ENCODE data around the gene MEAF6. TPM values are rescaled to one million over a fixed set of nuclear protein-coding genes. Genes with fewer than 3 reads are reported as not detected.
A peak's percentile ranks its signal among the peaks of the same experiment; 100 is the strongest.
"Not testable (repeated sequence)": the region's sequence is repeated elsewhere in the genome, so short reads cannot be mapped to it uniquely, and the experiment has no call there.

The MEAF6 gene
- total and polyA plus RNA-seq, 10 donors = 39.5 to 69.0 (median 56.2) TPM

DNA sequence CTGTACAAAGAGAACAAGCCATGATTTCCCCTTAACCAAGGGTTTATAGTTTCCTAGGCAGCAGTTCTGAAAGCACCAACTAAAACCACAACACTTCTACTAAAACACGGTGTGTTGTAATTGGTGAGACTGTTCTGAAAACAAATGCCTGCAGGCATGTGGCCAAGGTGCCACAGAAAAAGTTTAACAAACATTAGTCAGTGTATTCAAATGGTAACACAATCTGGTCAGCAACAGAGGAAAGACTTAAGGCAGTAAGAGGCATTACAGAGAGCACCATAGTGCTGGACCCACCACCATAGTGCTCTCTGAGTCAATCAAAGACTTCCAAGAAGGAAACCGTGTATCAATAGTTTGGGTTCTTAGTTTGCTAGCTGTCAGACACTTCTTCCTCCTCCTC lies 22.8 kb upstream of the MEAF6 start:
- no peak overlapping the region for H3K27ac ChIP-seq
- TF ChIP-seq, protein P1, sequence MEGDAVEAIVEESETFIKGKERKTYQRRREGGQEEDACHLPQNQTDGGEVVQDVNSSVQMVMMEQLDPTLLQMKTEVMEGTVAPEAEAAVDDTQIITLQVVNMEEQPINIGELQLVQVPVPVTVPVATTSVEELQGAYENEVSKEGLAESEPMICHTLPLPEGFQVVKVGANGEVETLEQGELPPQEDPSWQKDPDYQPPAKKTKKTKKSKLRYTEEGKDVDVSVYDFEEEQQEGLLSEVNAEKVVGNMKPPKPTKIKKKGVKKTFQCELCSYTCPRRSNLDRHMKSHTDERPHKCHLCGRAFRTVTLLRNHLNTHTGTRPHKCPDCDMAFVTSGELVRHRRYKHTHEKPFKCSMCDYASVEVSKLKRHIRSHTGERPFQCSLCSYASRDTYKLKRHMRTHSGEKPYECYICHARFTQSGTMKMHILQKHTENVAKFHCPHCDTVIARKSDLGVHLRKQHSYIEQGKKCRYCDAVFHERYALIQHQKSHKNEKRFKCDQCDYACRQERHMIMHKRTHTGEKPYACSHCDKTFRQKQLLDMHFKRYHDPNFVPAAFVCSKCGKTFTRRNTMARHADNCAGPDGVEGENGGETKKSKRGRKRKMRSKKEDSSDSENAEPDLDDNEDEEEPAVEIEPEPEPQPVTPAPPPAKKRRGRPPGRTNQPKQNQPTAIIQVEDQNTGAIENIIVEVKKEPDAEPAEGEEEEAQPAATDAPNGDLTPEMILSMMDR (IDR thresholded peaks at IDR 0.05 in 8 of 11, conservative IDR thresholded peaks at IDR 0.05 in 3 of 11) = no peak
- no peak for TF ChIP-seq POLR2AphosphoS5 (IDR thresholded peaks at IDR 0.05)
- 76 to 85% (median 84%) methylated on average over 2 of the region's 2 CpGs for WGBS, 5 donors
- no peak for DNase-seq
- no peaks in the 10 kb centered on the region for H3K27me3 ChIP-seq (replicated peaks in 1 of 7)
- H3K4me3 ChIP-seq = no peak overlapping the region
- H3K9me3 ChIP-seq = no peaks in the 10 kb centered on the region
- intact Hi-C loops (cut with DNase I; ENCODE audit: low total_unique reads) = no loop called here
- H3K36me3 ChIP-seq = peaks cover 2 to 92% (median 56%) of the 10 kb centered on the region in 6 donors
- peaks cover 0 to 3% (median 0%) of the 10 kb centered on the region in 6 donors for H3K4me1 ChIP-seq

GRCh38 chr1:37533317-37534093 lies 18.9 kb upstream of the MEAF6 start:
- no peak for DNase-seq
- intact Hi-C loops (cut with DNase I; ENCODE audit: low total_unique reads) = no loop called here
- 90 to 95% (median 92%) methylated on average over 4 of the region's 4 CpGs for WGBS, 5 donors
- no peak overlapping the region for H3K4me3 ChIP-seq
- TF ChIP-seq POLR2A (IDR thresholded peaks at IDR 0.05) = no peak
- no peak for TF ChIP-seq POLR2AphosphoS5 (IDR thresholded peaks at IDR 0.05)
- TF ChIP-seq, protein P1 (IDR thresholded peaks at IDR 0.05 in 8 of 11, conservative IDR thresholded peaks at IDR 0.05 in 3 of 11) = no peak
- no peaks in the 10 kb centered on the region for H3K9me3 ChIP-seq
- H3K27me3 ChIP-seq (replicated peaks in 1 of 7) = no peaks in the 10 kb centered on the region
- H3K4me1 ChIP-seq = peaks cover 0 to 3% (median 0%) of the 10 kb centered on the region in 6 donors
- no peak overlapping the region for H3K27ac ChIP-seq
- peaks cover 0 to 53% (median 30%) of the 10 kb centered on the region in 6 donors for H3K36me3 ChIP-seq

DNA sequence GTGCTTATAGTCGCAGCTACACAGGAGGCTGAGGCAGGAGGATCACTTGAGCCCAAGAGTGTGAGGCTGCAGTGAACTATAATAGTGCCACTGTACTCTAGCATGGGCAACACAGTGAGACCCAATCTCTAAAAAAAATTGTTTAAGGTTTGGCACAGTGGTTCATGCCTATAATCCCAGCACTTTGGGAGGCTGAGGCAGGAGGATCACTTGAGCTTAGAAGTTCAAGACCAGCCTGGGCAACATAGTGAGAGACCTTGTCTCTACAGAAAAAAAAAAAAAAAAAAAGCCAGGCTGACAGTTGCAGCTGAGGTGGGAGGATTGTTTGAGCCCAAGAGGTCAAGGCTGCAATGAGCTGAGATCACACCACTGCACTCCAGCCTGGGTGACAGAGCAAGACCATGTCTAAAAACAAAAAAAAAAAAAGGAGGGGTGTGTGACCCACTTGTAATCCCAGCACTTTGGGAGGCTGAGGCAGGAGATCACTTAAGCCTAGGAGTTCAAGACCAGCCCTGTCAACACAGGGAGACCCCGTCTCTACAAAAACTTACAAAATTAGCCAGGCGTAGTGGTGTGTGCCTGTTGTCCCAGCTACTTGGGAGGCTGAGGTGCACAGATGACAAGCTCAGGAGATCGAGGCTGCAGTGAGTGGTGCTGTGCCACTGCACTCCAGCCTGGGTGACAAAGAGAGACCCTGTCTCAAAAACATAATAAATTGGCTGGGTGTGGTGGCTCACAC lies 18.0 kb upstream of the MEAF6 start:
- WGBS, 5 donors = 89 to 100% (median 95%) methylated on average over 4 of the region's 4 CpGs
- H3K27me3 ChIP-seq (replicated peaks in 1 of 7); H3K27ac ChIP-seq; H3K9me3 ChIP-seq; DNase-seq; intact Hi-C loops (cut with DNase I; ENCODE audit: low total_unique reads); H3K4me1 ChIP-seq; H3K4me3 ChIP-seq: not testable (repeated sequence)
- peaks cover 0 to 44% (median 21%) of the 10 kb centered on the region in 6 donors for H3K36me3 ChIP-seq

- H3K4me1 ChIP-seq; DNase-seq; H3K9me3 ChIP-seq; intact Hi-C loops (cut with DNase I; ENCODE audit: low total_unique reads); H3K27ac ChIP-seq; H3K4me3 ChIP-seq; H3K27me3 ChIP-seq (replicated peaks in 1 of 7): not testable (repeated sequence)
- 72 to 88% (median 82%) methylated on average over 1 of the region's 1 CpG for WGBS, 5 donors
- peaks cover 0 to 18% (median 0%) of the 10 kb centered on the region in 6 donors for H3K36me3 ChIP-seq
Measured at GRCh38 chr1:37529888-37530287, 15.3 kb upstream of the MEAF6 start.

DNA sequence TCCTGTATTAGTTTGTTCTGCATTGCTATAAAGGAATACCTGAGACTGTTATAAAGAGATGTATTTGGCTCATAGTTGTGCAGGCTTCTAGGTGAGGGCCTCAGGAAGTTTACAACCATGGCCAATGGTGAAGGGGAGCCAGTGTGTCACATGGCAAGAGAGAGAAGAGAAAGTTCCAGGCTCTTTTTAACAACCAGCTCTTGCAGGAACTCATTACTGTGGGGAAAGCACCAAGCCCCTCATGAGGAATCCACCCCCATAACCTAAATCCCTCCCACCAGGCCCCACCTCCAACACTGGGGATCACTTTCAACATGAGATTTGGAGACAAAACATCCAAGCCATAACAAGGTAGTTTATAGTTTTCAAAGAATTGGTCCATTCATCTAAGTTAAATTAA lies 5.0 kb upstream of the MEAF6 start:
- no peaks in the 10 kb centered on the region for H3K9me3 ChIP-seq
- peaks cover 0 to 10% (median 7%) of the 10 kb centered on the region in 6 donors for H3K4me1 ChIP-seq
- peak overlapping the region in 4 of 8 donors; percentile 2 to 58 (median 16) for H3K4me3 ChIP-seq
- no peaks in the 10 kb centered on the region for H3K36me3 ChIP-seq
- H3K27ac ChIP-seq = no peak overlapping the region
- no peak for DNase-seq
- intact Hi-C loops (cut with DNase I; ENCODE audit: low total_unique reads) = no loop called here
- TF ChIP-seq POLR2AphosphoS5 (IDR thresholded peaks at IDR 0.05) (no peak), POLR2A (IDR thresholded peaks at IDR 0.05) (no peak)
- TF ChIP-seq, protein P1 (IDR thresholded peaks at IDR 0.05 in 8 of 11, conservative IDR thresholded peaks at IDR 0.05 in 3 of 11) = no peak
- H3K27me3 ChIP-seq (replicated peaks in 1 of 7) = no peaks in the 10 kb centered on the region

Data from spleen (tissue), 11 donors.